Measurements from ENCODE around the gene OR11H6. TPM values are rescaled to one million over a fixed set of nuclear protein-coding genes. Genes with fewer than 3 reads are reported as not detected.

OR11H6 gene
- total RNA-seq, 2 experiments from 2014 or later: not detected

- Histone ChIP-seq H3K4me1 (ENCODE audit: insufficient read depth, low read length, poor library complexity, severe bottlenecking) (no peaks in the 10 kb centered on the region), H3K9me2 (ENCODE audit: insufficient read depth, low read length) (no peaks in the 10 kb centered on the region), H3K9me3 (ENCODE audit: low read length) (no peaks in the 10 kb centered on the region), H2AFZ (ENCODE audit: low read length) (no peak overlapping the region), H4K20me1 (ENCODE audit: insufficient read depth, low read length) (no peaks in the 10 kb centered on the region), H3K36me3 (ENCODE audit: insufficient read depth, low read length) (no peaks in the 10 kb centered on the region), H3K27ac (ENCODE audit: low read depth, low read length, poor library complexity, severe bottlenecking) (no peak overlapping the region), H3K4me3 (ENCODE audit: low read depth, low read length, poor library complexity, severe bottlenecking) (no peak overlapping the region), H3K4me2 (ENCODE audit: low read length) (no peak overlapping the region), H3K79me2 (ENCODE audit: insufficient read depth, low read depth, low read length) (no peaks in the 10 kb centered on the region)
- no peak for DNase-seq (ENCODE audit: low spot score)
- intact Hi-C loops (cut with micrococcal nuclease; ENCODE audit: unreplicated experiment): no loop called here
- POLR2A ChIA-PET: interaction anchor here (1.0 kb wide), 1 partner anchor 18 kb away, joined by 7 read pairs; no protein-coding TSS in a partner anchor
- CTCF ChIA-PET (ENCODE audit: unreplicated experiment): no interaction called here
- TF ChIP-seq CTCF (conservative IDR thresholded peaks at IDR 0.05; ENCODE audit: low read length) (no peak), EZH2phosphoT487 (IDR thresholded peaks at IDR 0.05; ENCODE audit: borderline replicate concordance, low read depth, low read length) (no peak)
- no TSS peak for BruUV-seq (replicated peaks)
Measured at GRCh38 chr14:20180486-20180885, 43.0 kb upstream of the OR11H6 start.

GRCh38 chr14:20184181-20184580 lies 39.3 kb upstream of the OR11H6 start:
- BruUV-seq (replicated peaks): no TSS peak

More at GRCh38 chr14:20184181-20184580, 39.3 kb upstream of the OR11H6 start:
- Histone ChIP-seq H3K4me1 (ENCODE audit: insufficient read depth, low read length, poor library complexity, severe bottlenecking) (no peaks in the 10 kb centered on the region), H3K9me2 (ENCODE audit: insufficient read depth, low read length) (no peaks in the 10 kb centered on the region), H3K27ac (ENCODE audit: low read depth, low read length, poor library complexity, severe bottlenecking) (no peak overlapping the region), H3K4me2 (ENCODE audit: low read length) (no peak overlapping the region), H4K20me1 (ENCODE audit: insufficient read depth, low read length) (no peaks in the 10 kb centered on the region), H2AFZ (ENCODE audit: low read length) (no peak overlapping the region), H3K36me3 (ENCODE audit: insufficient read depth, low read length) (no peaks in the 10 kb centered on the region), H3K9me3 (ENCODE audit: low read length) (no peaks in the 10 kb centered on the region), H3K79me2 (ENCODE audit: insufficient read depth, low read depth, low read length) (no peaks in the 10 kb centered on the region), H3K4me3 (ENCODE audit: low read depth, low read length, poor library complexity, severe bottlenecking) (no peak overlapping the region)
- TF ChIP-seq EZH2phosphoT487 (IDR thresholded peaks at IDR 0.05; ENCODE audit: borderline replicate concordance, low read depth, low read length) (no peak), CTCF (conservative IDR thresholded peaks at IDR 0.05; ENCODE audit: low read length) (no peak)
- CTCF ChIA-PET (ENCODE audit: unreplicated experiment): no interaction called here
- intact Hi-C loops (cut with micrococcal nuclease; ENCODE audit: unreplicated experiment): no loop called here
- POLR2A ChIA-PET: interaction anchor here (1.0 kb wide), 1 partner anchor 19 kb away, joined by 3 read pairs; no protein-coding TSS in a partner anchor
- no peak for DNase-seq (ENCODE audit: low spot score)
